GM08714 (cell line): ENCODE results near the gene FAM217A.
"Not testable (repeated sequence)": the region's sequence is repeated elsewhere in the genome, so short reads cannot be mapped to it uniquely, and the experiment has no call there.

Experiments used
- H3K4me3 ChIP-seq: fragments of 200-500 bp; sonication (Bioruptor generic); 2 replicates; pipeline ENCODE4 v1.5.1; 2014; ENCODE audit warnings: mild to moderate bottlenecking, low read length, inconsistent platforms
- ZNF274 ChIP-seq: IDR thresholded peaks from 2 replicates; pipeline ENCODE4 v1.6.1; 2012; ENCODE audit warnings: mild to moderate bottlenecking, low read depth, low read length

FAM217A gene, protein sequence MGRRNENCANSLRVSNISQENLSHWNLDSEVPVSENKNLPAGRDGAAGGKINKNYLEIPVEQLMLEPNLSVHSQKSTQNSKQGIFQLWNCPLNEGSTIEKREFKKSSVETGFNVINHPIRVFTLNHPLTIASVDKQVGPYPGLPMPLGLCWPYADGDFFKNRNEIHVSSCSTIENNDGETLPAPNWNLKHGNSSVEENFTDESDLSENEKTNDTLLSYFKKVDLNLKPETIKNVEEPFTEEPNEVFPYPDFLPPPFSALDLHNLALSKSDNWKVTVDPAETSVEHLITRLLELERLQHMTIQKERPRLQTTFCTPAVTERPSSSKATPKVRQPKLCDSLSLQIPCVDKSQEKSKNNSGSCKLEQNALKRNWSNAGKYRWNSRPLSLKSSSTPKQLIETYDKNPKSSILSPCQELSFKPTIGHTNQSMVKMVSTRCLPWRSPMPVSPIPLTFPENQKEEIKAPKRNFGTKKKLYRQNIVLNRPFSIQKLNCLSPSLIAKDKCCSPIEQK

DNA sequence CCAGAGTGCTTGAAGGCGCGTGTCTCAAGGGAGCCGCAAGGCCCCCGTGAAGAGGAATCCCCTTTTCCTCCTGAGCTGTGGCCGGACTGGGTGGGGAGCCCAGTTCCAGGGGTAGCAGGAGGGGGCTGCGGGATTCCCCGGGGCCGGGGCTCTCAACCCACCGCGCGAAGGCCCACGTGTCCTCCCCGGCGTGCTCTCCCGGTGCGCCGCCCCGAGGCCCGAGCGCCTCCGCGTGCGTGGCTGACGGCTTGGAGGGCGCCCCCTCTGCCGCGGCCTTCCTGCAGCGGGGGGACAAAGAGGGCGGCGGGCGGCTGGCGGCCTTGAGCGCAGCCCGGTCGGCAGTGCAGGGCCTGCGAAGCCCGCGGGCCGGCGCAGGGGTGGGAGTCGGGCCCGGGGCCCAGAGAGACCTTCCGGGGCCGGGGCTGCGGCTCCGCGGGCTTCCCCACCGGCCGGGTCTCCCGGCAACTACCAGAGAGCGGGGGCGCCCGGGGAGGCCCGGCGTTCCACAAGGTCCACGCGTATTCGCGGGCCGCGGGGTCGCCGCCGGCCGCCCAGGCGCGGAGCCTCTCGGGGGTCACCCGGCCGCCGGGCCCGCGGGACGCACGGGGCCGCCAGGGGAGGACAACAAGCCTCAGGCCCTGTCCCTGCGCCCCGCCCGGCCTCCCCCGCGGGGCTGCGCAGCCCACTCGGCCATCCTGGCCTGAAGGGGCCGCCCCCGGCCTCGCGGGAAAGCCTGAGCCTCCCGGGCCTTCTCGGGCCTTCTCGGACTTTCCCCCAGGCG, at the start of gene FAM217A:
Gene FAM217A (minus strand): TSS at position 447 of the 781 bp plus-strand sequence. CDS start 1,723 bp downstream, outside the sequence.
- H3K4me3 ChIP-seq: no peak within 1 kb of the TSS
- no peak for TF ChIP-seq ZNF274

DNA sequence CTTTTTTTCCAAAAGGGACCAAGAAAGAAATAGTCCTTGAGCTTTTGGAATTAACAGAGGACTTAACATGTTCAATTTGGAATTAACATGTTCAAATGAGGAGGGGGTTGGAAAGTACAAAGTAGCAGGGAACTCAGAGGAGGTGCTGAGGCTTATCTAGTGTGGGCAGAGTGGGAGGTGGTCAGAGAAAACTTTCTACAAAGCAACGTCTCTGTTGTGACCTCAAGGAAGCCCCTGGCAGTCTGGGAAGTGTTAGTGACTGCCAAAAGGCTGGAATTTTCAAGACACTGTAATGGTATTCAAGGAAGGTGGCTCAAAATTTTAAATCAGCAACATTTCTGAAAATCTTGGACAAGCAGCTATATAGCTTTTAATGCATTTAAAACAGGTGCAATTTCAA, 49.1 kb upstream of the FAM217A start:
- no peak for TF ChIP-seq ZNF274
- no peak overlapping the region for H3K4me3 ChIP-seq

DNA sequence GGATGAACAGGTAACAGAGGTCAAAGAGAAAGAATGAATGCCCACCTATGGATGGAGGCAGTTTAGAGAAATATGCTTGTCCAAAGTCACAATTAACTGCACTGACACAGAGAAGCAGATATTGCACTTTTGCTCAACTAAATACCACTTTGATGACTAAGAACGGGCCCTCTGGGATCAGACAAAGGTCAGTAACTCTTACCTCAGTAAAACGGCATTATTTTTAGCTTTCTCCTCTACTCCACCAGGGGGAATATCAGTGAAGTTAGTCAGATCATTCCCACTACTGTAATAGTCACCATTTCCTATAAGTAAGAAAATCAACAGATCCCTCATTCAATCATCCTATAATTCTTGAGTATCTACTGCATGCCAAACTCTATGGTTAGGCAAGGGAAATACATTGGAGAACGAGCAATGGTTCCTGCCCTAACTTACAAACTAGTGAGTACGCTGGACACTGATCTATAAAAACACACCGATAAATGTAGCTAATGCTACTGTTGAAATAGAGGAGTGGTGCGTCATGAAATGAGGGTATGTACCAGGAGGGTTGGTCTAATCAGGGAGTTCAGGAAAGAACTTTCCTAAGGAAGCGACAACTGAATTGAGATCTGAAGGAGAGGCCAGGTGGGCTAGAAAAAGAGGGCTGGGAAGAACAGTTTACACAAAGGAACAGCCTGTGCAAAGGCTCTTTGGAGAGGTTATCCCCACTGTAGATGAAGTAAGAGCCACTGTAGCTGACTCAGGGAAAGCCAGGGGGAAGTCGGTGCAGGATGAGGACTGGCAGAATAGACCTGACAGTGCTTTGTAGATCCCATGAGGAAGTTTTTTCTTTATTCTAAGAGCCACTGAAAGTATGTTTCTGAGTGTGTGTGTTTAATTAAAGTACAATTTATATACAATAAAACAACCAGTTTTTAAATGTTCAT, 47.3 kb upstream of the FAM217A start:
- no peak overlapping the region for H3K4me3 ChIP-seq

DNA sequence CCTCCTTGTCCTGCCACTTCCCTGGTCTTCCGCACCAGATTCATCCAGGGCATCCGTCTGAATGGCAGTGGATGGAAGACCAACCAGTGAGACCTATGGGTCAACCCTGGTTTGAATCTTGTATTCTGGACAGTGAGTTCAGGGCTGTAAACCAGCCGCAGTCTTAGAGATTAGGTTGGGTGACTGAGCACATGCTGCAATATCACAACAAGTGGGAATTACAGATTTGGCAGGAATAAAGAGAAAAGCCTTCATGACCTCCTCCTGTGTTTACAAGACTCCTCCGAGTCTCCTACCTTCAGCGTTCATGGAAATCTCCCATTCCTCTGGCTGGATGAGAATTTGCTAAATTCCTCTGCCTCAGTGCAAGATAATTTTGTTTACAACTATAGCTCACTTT, 46.6 kb upstream of the FAM217A start:
- no peak for TF ChIP-seq ZNF274
- H3K4me3 ChIP-seq: no peak overlapping the region

More for the DNA sequence above, 47.3 kb upstream of the FAM217A start:
- TF ChIP-seq ZNF274: no peak

DNA sequence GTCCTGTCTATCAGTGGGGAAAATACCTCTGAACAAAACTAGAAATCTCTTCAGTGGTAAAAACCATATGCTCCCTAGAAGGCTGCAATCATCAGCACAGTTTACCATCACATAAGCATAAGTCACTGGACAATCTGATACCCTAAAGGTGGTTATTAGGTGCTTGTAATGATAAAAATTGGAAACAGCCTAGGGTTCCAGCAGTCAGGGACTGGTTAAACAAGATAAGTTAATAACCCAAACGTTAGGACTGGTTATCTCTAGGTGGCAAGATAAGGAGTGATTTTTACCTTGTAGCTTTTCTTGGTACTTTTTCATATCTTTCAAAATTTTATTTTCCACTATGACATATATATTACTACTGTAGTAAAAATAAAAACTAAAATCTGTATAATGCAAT, 45.4 kb upstream of the FAM217A start:
- TF ChIP-seq ZNF274: no peak
- H3K4me3 ChIP-seq: no peak overlapping the region

DNA sequence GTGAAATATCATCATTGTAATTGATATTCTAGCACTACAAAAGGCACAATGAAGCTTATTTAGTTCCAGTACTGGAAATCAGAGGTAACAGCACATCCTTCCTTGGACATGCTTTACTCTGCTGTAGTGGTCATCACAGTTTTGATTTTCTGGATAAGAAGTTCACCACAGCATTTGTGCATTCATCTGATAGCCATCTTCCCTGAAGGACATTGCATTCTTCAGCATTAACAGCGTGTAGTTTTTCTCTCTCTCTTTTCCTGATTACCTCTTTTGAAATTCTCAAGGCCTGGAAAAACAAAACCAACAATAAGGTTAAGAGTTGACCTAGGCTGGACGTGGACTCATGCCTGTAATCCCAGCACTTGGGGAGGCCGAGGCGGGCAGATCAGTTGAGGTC, 36.8 kb upstream of the FAM217A start:
- no peak for TF ChIP-seq ZNF274
- no peak overlapping the region for H3K4me3 ChIP-seq

DNA sequence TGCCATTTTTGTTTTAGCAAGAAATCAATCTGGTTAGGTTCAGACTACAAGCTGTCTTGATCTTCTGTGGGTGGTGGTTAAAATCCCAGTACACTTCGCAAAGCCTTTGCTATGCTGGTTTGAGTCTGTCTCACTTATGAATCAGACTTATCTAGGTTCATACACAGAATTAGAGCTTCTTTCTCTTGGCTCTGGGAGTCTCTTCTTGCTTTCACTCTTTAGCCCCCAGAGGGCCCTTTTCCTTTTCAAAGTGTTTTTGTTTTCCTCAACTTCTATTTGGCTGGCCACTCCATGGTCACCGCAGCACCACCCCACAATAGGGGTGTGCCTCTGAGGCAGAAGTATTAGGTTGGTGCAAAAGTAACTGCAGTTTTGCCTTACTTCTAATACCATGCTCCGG, 35.2 kb upstream of the FAM217A start:
- no peak for TF ChIP-seq ZNF274
- no peak overlapping the region for H3K4me3 ChIP-seq

DNA sequence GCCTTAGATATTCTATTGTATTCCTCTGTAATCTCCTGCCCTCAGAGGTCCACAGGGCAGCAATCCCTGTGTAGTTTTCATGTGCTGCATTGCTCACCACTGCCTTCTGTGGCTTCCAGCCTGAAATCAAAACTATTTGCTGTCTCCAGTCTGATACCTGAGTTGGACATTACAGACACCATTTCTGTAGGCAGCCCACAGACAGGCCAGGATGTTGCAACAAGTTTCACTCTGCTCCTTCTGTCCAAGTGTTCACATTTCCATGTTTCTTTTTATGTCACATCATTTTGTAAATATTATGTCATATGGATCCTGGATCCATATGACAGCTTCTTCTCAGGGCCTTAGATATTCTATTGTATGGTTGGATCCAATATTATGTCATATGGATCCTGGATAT, 34.7 kb upstream of the FAM217A start:
- H3K4me3 ChIP-seq: no peak overlapping the region
- no peak for TF ChIP-seq ZNF274

DNA sequence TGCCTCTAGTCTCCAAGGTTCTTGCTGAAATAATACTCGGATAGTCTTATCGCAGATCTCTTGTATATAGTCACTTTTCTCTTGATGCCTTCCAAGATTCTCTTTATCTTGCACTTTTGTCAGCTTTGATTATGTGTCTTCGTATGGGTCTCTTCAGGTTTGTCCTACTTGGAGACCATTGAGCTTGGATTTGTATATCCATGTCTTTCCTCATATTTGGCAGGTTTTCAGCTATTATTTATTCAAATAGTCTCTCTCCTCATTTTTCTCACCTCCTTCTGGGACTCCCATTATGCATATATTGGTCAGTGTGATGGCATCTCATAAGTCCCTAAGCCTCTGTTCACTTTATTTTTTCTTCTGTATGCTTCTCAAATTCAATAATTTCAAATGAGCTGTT, 33.4 kb upstream of the FAM217A start:
- TF ChIP-seq ZNF274: no peak
- H3K4me3 ChIP-seq: no peak overlapping the region

DNA sequence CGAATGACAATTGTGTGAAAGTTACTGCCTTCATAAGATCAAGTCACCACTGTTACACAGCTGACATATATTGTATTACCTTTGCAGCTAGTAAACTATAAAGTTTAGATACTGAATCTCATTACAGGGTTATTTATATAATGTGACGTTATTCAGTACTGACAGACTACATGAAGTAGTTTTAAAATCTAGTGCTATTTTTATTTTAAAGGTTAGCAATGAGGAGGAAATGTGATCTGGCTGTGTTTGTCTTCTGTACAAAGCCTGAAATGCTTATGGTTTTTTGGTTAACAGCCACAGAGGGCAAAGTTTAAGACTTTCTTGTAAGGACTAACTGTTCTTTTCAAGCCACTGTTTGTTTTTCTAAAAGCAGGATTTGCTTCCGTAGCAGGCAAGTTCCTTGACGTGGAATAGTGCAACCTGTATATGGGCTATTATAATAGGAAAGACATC, 30.5 kb upstream of the FAM217A start:
- H3K4me3 ChIP-seq: not testable (repeated sequence)

DNA sequence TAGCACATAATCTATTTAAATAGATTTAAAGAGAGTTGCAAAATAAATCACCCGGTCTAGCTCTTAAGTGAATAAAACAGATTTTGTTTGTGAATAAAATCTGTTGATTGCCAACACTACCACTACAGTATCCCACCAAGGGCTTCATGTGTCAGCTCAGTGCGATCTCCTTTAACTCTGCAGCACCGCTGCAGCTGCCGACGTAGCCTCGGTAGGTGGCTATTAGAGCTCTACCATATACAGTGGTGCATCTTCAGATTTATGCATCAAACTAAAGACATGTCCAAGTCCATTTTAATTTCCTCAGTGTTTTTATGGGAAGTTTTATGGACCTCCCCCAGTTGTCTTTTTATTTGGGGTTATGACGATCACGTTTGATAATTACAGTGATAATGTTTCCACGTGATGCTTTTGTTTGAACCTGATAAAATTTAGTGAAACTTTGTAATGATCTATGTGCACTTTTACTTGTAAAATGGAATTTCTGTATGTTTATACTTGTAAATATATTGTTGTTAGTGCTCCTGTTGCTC, 29.7 kb upstream of the FAM217A start:
- H3K4me3 ChIP-seq: no peak overlapping the region
- no peak for TF ChIP-seq ZNF274

DNA sequence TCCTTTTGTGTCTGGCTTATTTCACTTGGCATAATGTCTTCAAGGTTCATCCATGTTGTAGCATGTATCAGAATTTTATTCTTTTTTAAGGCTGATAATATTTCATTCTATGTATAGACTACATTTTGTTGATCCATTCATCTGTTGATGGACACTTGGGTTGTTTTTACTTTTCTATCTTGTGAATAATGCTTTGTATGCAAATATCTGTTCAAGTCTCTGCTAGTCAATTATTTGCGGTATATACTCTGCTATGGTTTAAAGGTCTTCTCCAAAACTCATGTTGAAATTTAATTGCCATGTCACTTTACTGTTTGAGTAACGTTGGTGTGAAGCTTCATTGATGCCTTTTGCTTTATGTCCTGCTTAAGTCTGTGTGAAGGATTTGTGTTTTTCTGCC, 28.9 kb upstream of the FAM217A start:
- no peak overlapping the region for H3K4me3 ChIP-seq
- no peak for TF ChIP-seq ZNF274

DNA sequence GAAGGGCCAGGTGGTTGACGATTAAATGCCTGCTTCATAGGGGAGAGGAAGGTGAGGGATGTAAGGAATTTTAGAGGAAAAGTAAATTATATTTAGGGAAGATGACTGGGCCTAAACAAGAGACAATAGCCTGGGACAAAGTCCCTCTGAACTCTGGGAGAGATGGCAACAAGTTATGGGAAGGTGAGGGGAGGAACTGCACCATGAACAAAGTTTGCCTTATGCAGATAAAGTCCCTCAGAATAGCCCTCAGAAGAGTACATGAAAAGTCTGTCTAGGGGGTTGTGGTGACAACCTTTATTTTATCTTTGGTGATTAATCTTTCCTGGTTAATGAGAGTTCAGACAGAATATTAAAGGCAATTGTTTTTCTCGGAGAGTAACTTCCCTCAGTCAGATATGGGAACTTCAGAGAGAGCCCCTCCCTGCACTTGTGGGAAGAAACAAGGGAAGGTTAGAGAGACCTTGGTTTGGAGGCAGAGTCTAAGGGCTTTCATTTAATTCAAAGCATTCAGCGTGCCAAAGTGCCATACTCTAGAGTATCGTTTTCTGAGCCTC, 27.1 kb upstream of the FAM217A start:
- TF ChIP-seq ZNF274: no peak
- no peak overlapping the region for H3K4me3 ChIP-seq

DNA sequence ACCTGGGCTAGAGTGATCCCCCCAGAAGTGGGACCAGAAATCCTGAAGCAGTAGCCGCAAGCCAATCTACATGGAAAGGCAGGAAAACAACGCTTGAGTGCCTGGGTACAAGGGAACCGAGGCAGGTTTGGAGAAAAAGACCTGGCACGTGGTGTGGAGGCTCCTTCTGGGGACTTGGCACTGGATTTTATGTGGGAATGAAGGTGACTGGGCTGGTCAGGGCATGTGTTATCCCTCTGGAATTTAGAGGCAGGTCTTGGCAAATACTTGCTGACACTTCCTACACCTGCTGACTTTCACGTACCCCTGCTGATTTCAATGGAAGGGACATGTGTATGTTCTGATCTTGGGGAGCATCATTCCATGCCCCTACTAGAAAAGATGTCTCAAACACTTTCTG, 25.0 kb upstream of the FAM217A start:
- H3K4me3 ChIP-seq: no peak overlapping the region
- no peak for TF ChIP-seq ZNF274
